Testis (tissue), 2 donors: Measurements from ENCODE around the gene ASMTL.
"Not testable (repeated sequence)": the region's sequence is repeated elsewhere in the genome, so short reads cannot be mapped to it uniquely, and the experiment has no call there.

ENCODE experiments used
- POLR2A ChIP-seq: fragments of 450-650 bp; IDR thresholded peaks from one replicate; pipeline ENCODE4 v1.6.1; 2017; ENCODE audit warnings: antibody characterized with exemption, mild to moderate bottlenecking, moderate library complexity
- TF ChIP-seq, protein P1 (sequence below), 3 experiments: fragments of 450-650 bp in 2 of 3; fragments of 200-600 bp in 1 of 3; sonication (generic) in 1 of 3; IDR thresholded peaks; one replicate each; pipeline ENCODE4 v1.5.1; 2016 to 2019; ENCODE audit warnings: antibody characterized with exemption in 3 of 3, mild to moderate bottlenecking in 2 of 3, moderate library complexity in 1 of 3

DNA sequence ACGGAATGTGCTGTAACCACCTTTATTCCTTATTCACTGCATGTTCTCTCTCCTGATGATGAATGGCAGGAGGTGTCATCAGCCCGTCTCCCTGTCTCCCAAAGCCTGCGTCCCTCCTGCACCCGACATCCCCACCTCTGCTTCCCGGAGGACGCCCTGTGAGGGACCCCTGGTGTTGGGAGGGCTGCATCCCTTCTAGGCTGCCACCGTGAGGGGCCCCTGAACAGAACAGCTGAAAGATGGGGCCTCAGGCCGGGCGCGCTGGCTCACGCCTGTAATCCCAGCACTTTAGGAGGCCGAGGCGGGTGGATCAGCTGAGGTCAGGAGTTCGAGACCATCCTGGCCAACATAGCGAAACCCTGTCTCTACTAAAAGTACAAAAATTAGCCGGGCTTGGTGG is 26.4 kb downstream of the ASMTL start:
- TF ChIP-seq, protein P1, sequence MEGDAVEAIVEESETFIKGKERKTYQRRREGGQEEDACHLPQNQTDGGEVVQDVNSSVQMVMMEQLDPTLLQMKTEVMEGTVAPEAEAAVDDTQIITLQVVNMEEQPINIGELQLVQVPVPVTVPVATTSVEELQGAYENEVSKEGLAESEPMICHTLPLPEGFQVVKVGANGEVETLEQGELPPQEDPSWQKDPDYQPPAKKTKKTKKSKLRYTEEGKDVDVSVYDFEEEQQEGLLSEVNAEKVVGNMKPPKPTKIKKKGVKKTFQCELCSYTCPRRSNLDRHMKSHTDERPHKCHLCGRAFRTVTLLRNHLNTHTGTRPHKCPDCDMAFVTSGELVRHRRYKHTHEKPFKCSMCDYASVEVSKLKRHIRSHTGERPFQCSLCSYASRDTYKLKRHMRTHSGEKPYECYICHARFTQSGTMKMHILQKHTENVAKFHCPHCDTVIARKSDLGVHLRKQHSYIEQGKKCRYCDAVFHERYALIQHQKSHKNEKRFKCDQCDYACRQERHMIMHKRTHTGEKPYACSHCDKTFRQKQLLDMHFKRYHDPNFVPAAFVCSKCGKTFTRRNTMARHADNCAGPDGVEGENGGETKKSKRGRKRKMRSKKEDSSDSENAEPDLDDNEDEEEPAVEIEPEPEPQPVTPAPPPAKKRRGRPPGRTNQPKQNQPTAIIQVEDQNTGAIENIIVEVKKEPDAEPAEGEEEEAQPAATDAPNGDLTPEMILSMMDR (IDR thresholded peaks at IDR 0.05): not testable (repeated sequence)
- not testable (repeated sequence) for TF ChIP-seq POLR2A
